Activated CD4-positive, alpha-beta T cell treated with anti-CD3 and anti-CD28 coated beads, Interleukin-2, amount 10 ng/mL, durations not matched to agents 24 days and 14 days (primary cell): ENCODE data around the gene NAB2. TPM values are rescaled to one million over a fixed set of nuclear protein-coding genes. Genes with fewer than 3 reads are reported as not detected.
"Not testable (repeated sequence)": the region's sequence is repeated elsewhere in the genome, so short reads cannot be mapped to it uniquely, and the experiment has no call there.

Experiments
- DNase-seq: peaks from one replicate; pipeline ENCODE4 v3.0.0; 2022
- H3K27ac Mint-ChIP-seq: one replicate; pipeline ENCODE4 v1.8.0; 2022; ENCODE audit warnings: mild to moderate bottlenecking, mixed read lengths
- H3K27me3 Mint-ChIP-seq: one replicate; pipeline ENCODE4 v1.8.0; 2022; ENCODE audit warnings: mixed read lengths
- H3K36me3 Mint-ChIP-seq: one replicate; pipeline ENCODE4 v1.8.0; 2022; ENCODE audit warnings: low read depth, mild to moderate bottlenecking, mixed read lengths
- H3K4me1 Mint-ChIP-seq: one replicate; pipeline ENCODE4 v1.8.0; 2021; ENCODE audit warnings: mixed read lengths
- H3K4me3 Mint-ChIP-seq: one replicate; pipeline ENCODE4 v1.8.0; 2022; ENCODE audit warnings: mild to moderate bottlenecking, moderate library complexity, mixed read lengths
- H3K9me3 Mint-ChIP-seq: one replicate; pipeline ENCODE4 v1.8.0; 2021; ENCODE audit warnings: mixed read lengths
- intact Hi-C: fragments of 100-400 bp; cut with micrococcal nuclease; formaldehyde crosslinking; loops from one replicate; pipeline ENCODE4 v1.15.1; 2023
- total RNA-seq: library from RNA; stranded (reverse); gene quantifications from 2 replicates; pipeline ENCODE4 v1.2.3, GENCODE V29; 2022

Gene NAB2
- total RNA-seq, 1 donor from 2014 or later = 76.7 TPM

- no peak overlapping the region for H3K4me3 Mint-ChIP-seq
- intact Hi-C loops = no loop called here
- peaks cover 19% of the 10 kb centered on the region for H3K27me3 Mint-ChIP-seq
- H3K9me3 Mint-ChIP-seq = peaks cover 7% of the 10 kb centered on the region
- no peak for DNase-seq
- peaks cover 7% of the 10 kb centered on the region for H3K4me1 Mint-ChIP-seq
- H3K27ac Mint-ChIP-seq = no peak overlapping the region
- H3K36me3 Mint-ChIP-seq = peaks cover 5% of the 10 kb centered on the region
These were observed 30.6 kb downstream of the NAB2 start for GRCh38 chr12:57119294-57120085.

- DNase-seq, H3K27ac Mint-ChIP-seq, H3K4me1 Mint-ChIP-seq, intact Hi-C loops, H3K9me3 Mint-ChIP-seq, H3K36me3 Mint-ChIP-seq, H3K4me3 Mint-ChIP-seq: not testable (repeated sequence)
- H3K27me3 Mint-ChIP-seq = peaks cover 28% of the 10 kb centered on the region
These were observed 31.8 kb downstream of the NAB2 start for GRCh38 chr12:57120718-57121117.

DNA sequence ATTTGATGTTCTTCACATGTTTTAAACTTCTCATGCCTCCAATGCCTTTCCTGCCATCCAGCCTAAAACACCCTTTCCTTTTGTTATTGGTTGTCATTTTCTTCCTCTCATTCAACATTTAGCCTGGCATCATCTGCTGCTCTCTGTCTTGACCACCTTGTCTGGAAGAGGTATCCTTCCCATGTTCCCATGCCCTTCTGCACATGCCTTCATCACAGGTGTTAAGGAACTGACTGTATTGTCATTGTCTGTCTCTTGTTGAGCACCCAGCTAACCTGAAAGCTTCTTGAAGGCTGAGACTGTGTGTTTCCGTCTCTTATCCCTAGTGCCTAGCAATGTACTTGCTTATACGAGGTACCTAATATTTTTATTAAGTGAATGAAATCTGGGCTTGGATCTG, 34.9 kb downstream of the NAB2 start:
- no peak overlapping the region for H3K27ac Mint-ChIP-seq
- no peak for DNase-seq

GRCh38 chr12:57124261-57124877, 35.5 kb downstream of the NAB2 start:
- H3K4me1 Mint-ChIP-seq = peaks cover 4% of the 10 kb centered on the region
- no peak overlapping the region for H3K4me3 Mint-ChIP-seq
- DNase-seq = peak; percentile 93
- intact Hi-C loops = loop anchor here (1.0 to 2.0 kb wide), 2 partner anchors 48 to 59 kb away; no protein-coding TSS in a partner anchor
- peaks cover 7% of the 10 kb centered on the region for H3K9me3 Mint-ChIP-seq
- no peak overlapping the region for H3K27ac Mint-ChIP-seq
- H3K27me3 Mint-ChIP-seq = peaks cover 31% of the 10 kb centered on the region
- peaks cover 5% of the 10 kb centered on the region for H3K36me3 Mint-ChIP-seq

More for the DNA sequence above, 34.9 kb downstream of the NAB2 start:
- Mint-ChIP-seq H3K4me3 (no peak overlapping the region), H3K36me3 (peaks cover 5% of the 10 kb centered on the region), H3K27me3 (peaks cover 31% of the 10 kb centered on the region), H3K9me3 (peaks cover 7% of the 10 kb centered on the region), H3K4me1 (peaks cover 8% of the 10 kb centered on the region)
- intact Hi-C loops = loop anchor here (1.0 to 2.0 kb wide), 2 partner anchors 49 to 59 kb away; no protein-coding TSS in a partner anchor

GRCh38 chr12:57126061-57126460, 37.1 kb downstream of the NAB2 start:
- peaks cover 8% of the 10 kb centered on the region for H3K4me1 Mint-ChIP-seq
- peaks cover 5% of the 10 kb centered on the region for H3K36me3 Mint-ChIP-seq
- intact Hi-C loops = no loop called here
- no peak overlapping the region for H3K27ac Mint-ChIP-seq
- no peak for DNase-seq
- H3K9me3 Mint-ChIP-seq = peaks cover 7% of the 10 kb centered on the region
- H3K4me3 Mint-ChIP-seq = no peak overlapping the region
- H3K27me3 Mint-ChIP-seq = peaks cover 46% of the 10 kb centered on the region

- no peak for DNase-seq
- Mint-ChIP-seq H3K27me3 (peaks cover 51% of the 10 kb centered on the region), H3K36me3 (peaks cover 5% of the 10 kb centered on the region), H3K4me3 (peak overlapping the region; percentile 36), H3K9me3 (peaks cover 7% of the 10 kb centered on the region), H3K4me1 (peaks cover 8% of the 10 kb centered on the region), H3K27ac (no peak overlapping the region)
- intact Hi-C loops = no loop called here
These were observed 37.6 kb downstream of the NAB2 start for GRCh38 chr12:57126561-57126960.

GRCh38 chr12:57127101-57127725, 38.3 kb downstream of the NAB2 start:
- Mint-ChIP-seq H3K4me1 (peaks cover 8% of the 10 kb centered on the region), H3K36me3 (peaks cover 5% of the 10 kb centered on the region), H3K9me3 (peaks cover 7% of the 10 kb centered on the region), H3K27me3 (peaks cover 54% of the 10 kb centered on the region), H3K27ac (peak overlapping the region; percentile 31), H3K4me3 (peak overlapping the region; percentile 88)
- DNase-seq = peak; percentile 89
- intact Hi-C loops = loop anchor here (1.0 kb wide), 1 partner anchor 16 kb away; the partner anchor contains the start of gene STAT6

DNA sequence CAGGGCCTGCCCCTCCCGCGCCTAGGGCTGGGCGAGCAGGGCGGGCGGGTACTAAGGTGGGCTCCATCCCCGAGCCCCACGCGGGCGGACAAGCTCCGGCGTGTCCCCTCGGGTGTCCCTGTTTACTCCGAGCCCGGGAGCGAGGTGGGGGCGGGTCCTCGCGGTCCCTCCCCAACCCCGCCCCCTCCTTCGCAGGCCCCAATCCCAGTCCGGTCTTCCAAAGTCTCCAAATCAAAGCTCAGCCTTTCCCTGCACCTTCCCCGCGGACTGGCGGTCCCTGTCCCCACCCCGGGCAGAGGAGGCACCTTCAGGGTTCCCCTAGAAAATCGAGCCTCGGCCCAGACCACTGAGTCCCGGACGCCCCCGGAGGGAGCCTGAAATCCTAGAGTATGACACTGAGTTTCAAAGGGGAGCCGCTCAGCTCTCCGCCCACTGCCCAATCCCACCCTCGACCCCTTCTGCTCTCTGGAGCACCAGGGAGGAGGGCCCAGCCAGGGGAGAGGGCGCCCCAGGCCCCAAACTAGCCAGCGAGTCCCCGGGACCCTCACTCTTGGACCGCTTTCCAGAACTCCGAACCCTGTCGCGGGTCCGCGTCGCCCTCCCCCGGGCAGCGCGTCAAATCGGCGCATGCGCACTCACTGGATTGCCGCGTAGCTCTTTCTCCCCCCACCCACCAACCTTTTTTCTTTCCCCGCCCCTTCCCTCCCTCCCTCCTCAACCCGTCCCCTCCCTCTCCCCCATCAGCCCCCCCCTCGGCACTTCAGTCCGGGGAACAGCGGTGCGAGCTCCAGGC, 39.0 kb downstream of the NAB2 start, which contains the start of gene LRP1:
TSS of gene LRP1 (plus strand) at position 758 of the 793 bp plus-strand sequence. CDS start 482 bp downstream, outside the sequence.
- peaks cover 5% of the 10 kb centered on the region for H3K36me3 Mint-ChIP-seq
- H3K27me3 Mint-ChIP-seq = peaks cover 59% of the 10 kb centered on the region
- H3K9me3 Mint-ChIP-seq = peaks cover 7% of the 10 kb centered on the region
- H3K4me1 Mint-ChIP-seq = peaks cover 8% of the 10 kb centered on the region
- DNase-seq = peak; percentile 92
- H3K4me3 Mint-ChIP-seq = peak within 1 kb of the TSS; percentile 88
- intact Hi-C loops = loop anchor here (1.0 kb wide), 1 partner anchor 17 kb away; the partner anchor contains the start of gene STAT6
- H3K27ac Mint-ChIP-seq = peak within 1 kb of the TSS; percentile 69

DNA sequence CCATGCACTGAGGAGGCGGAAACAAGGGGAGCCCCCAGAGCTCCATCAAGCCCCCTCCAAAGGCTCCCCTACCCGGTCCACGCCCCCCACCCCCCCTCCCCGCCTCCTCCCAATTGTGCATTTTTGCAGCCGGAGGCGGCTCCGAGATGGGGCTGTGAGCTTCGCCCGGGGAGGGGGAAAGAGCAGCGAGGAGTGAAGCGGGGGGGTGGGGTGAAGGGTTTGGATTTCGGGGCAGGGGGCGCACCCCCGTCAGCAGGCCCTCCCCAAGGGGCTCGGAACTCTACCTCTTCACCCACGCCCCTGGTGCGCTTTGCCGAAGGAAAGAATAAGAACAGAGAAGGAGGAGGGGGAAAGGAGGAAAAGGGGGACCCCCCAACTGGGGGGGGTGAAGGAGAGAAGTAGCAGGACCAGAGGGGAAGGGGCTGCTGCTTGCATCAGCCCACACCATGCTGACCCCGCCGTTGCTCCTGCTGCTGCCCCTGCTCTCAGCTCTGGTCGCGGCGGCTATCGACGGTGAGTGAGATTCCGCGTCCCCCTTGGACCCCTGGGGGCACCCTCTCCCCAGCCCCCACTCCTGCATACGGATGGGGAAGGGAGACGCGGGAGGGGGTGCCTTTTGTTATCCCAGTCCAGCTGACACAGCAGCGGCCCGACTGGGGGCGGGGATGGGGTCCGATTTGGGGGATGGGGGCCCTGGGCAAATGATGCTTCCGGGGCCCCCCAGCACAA, 39.8 kb downstream of the NAB2 start:
- no peak for DNase-seq
- Mint-ChIP-seq H3K27me3 (peaks cover 57% of the 10 kb centered on the region), H3K4me1 (peaks cover 8% of the 10 kb centered on the region), H3K9me3 (peaks cover 2% of the 10 kb centered on the region), H3K27ac (no peak overlapping the region), H3K36me3 (peaks cover 2% of the 10 kb centered on the region), H3K4me3 (peak overlapping the region; percentile 88)
- intact Hi-C loops = no loop called here

DNA sequence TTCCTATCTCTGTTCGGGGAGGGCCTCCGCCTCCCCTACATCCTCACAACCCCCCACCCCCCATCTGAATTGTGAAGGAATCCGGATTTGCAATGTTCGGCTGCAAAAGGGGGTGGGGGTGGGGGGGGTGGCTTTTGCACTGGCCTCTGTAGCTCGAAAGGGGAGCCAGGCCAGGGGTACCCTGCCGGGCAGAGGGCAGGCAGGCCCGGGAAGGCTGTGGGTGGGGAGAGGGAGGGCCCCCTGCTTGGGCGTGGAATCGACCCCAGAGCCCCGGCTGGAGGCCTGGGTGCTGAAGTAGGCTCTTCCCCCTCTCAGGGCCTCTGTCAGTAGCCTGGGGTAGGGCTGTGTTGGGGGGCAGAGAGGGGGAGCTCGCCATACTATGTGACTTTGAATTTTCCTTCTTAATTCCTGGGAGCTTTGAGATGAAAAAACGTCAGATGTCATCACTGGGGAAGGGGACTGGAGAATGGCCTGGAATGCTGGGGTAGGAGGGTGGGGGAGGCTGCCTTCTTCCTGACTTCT, 40.5 kb downstream of the NAB2 start:
- intact Hi-C loops = no loop called here
- no peak for DNase-seq
- Mint-ChIP-seq H3K36me3 (no peaks in the 10 kb centered on the region), H3K27ac (peak overlapping the region; percentile 53), H3K27me3 (peaks cover 53% of the 10 kb centered on the region), H3K9me3 (no peaks in the 10 kb centered on the region), H3K4me1 (peaks cover 8% of the 10 kb centered on the region), H3K4me3 (peak overlapping the region; percentile 68)

DNA sequence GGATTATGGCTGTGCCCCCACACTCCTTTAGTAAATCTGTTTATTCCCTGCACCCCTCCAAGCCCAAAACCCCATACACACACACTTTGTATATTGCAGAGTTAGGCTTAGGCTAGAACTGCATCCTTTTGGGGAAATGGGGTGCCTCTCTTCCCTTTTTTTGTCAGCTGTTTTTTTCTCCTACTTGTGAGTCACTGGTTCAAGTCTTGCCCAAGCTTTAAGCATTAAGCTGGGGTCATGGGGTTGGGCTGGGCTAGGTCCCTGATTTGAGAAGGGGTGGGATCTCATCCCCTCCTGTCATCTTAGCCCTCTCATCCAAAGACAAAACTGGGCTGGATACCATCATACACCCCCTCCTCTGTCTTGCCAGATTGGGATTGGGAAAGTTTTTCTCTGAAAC, 41.0 kb downstream of the NAB2 start:
- Mint-ChIP-seq H3K4me1 (peaks cover 8% of the 10 kb centered on the region), H3K9me3 (no peaks in the 10 kb centered on the region), H3K27me3 (peaks cover 48% of the 10 kb centered on the region), H3K27ac (peak overlapping the region; percentile 53), H3K4me3 (peak overlapping the region; percentile 68), H3K36me3 (no peaks in the 10 kb centered on the region)
- intact Hi-C loops = no loop called here
- DNase-seq = no peak

DNA sequence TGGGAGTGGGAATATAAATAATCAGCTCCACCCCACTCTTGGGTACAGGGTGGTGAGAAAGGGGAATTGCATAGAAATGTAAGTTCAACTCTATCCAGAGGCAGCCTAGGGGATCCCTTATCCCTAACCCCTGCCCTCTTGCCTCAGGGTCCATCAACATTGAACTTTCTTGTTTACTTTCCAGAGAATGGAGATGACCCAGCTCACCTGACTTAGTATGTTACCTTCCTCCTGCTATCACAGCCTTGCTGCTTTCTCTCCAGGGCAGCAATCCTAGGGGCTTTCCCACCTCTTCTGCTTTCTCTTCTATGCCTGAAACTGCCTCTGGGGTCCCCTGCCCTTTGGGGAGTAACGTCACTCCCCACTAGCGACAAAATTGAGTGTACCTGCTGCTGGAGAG, 42.0 kb downstream of the NAB2 start:
- H3K4me1 Mint-ChIP-seq = peaks cover 8% of the 10 kb centered on the region
- H3K4me3 Mint-ChIP-seq = no peak overlapping the region
- intact Hi-C loops = no loop called here
- H3K27ac Mint-ChIP-seq = no peak overlapping the region
- H3K27me3 Mint-ChIP-seq = peaks cover 43% of the 10 kb centered on the region
- H3K36me3 Mint-ChIP-seq = no peaks in the 10 kb centered on the region
- no peak for DNase-seq
- H3K9me3 Mint-ChIP-seq = no peaks in the 10 kb centered on the region
